Suppressor macrophage (primary cell): Measurements from ENCODE around the gene ANKRD40.

Source experiments
- DNase-seq, 4 experiments: peaks; one replicate each; pipeline ENCODE4 v3.0.0-alpha.2; 2020 to 2022

ANKRD40 gene

DNA sequence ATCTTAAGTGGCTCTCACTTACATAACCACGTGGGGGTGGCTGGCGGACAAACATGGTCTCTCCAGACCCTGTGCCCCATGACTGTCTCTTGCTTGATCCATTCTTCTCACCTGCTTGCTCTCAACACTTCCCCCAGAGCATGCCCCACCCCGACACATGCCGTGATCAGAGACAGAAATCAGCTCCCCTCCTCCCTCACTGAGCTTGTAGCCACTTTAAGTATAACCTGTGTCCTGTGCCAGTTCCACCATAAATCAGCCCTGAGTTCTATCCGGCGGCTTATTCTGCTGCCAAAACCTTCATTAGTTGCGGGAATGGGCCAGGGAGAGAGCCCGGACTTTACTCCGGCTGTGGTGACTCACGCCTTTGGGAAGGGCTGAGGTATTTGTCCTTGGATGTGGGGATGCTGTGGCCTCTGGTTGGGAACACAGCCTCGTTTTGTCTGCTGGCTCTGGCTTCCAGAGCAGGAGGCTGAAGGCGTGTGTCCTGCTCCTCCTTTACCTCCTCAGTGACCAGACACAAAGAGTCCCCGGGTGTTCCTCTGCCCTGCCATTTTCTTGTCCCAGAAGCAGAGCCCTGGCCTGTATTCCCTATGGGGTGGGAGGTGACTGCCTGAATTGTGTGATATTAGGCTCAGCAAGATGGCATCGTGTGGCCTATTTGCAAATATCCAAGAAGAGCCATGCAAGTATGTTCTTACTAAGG, 21.1 kb downstream of the ANKRD40 start:
- no peak for DNase-seq

DNA sequence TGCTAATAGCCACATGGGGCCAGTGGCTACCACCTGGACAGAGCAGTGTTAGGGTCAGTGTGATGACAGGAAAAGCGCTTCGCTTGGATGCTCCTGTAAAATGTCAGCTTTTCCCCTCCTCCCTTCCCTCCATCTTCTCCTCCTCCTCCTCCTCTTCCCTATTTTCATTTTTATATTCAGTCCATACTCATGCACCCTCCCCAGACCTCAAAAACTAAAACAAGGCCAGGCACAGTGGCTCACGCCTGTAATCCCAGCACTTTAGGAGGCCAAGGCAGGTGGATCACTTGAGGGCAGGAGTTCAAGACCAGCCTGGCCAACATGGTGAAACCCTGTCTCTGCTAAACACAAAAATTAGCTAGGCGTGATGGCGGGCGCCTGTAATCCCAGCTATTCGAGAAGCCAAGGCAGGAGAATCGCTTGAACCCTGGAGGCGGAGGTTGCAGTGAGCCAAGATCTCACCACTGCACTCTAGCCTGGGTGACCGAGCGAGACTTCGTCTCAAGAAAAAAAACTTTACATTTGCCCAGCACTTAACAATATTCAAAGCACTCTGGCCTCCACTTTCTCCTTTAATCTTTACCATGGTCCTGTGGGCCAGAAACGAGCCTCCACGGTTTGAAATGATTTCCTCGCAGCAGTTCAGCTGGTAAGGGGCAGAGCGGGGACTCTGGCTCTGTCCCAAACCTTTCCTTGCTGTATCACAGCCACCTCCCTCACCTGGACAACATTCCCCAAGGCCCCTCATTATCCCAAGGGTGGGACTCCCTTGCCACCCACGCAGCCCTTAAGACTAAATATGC, 21.8 kb downstream of the ANKRD40 start:
- no peak for DNase-seq

- DNase-seq = no peak
Observed at GRCh38 chr17:50685334-50685665, 22.4 kb downstream of the ANKRD40 start.

DNA sequence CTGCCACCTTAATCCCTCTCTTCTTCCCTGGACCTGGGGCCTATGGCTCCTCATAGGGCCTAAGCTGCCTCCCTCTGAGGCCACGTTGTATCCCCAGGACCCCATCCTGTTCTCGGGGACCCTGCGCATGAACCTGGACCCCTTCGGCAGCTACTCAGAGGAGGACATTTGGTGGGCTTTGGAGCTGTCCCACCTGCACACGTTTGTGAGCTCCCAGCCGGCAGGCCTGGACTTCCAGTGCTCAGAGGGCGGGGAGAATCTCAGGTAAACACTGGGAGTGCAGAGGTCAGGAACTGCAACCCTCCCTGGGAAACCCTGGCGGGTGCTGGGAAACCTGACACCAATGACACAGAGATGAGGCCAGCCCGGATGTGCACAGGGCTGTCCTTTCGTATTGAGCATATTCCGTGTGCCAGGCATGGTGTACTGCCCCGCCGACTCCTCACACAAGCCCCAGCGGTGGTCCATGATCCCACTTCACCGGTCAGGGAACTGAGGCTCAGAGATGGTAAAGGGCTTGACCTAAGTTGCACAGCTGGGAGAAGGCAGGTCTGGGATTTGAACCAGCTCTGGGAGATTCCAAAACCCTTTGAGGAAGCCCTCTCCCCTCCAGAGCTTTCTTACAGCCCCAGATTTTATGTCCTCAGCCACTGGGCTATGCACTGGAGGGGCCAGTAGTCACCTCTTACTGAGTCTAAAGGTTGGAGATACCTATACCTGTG, 22.9 kb downstream of the ANKRD40 start:
- no peak for DNase-seq

DNA sequence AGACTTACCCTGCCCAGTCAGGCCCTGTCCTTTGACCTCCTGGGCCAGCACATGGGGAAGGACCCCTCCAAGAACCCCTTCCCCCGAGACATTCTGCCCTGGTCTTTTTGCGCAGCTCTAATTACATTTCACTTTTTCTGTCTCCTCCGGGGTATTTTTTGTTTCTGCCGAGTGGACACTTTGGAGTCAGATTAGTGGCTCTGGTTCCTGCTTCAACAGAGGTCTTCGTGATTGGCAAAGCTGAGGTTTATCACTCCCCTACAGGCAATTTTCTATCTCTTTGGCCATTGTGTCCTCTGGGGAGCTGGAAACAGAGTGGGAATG, 23.5 kb downstream of the ANKRD40 start:
- DNase-seq = no peak

DNA sequence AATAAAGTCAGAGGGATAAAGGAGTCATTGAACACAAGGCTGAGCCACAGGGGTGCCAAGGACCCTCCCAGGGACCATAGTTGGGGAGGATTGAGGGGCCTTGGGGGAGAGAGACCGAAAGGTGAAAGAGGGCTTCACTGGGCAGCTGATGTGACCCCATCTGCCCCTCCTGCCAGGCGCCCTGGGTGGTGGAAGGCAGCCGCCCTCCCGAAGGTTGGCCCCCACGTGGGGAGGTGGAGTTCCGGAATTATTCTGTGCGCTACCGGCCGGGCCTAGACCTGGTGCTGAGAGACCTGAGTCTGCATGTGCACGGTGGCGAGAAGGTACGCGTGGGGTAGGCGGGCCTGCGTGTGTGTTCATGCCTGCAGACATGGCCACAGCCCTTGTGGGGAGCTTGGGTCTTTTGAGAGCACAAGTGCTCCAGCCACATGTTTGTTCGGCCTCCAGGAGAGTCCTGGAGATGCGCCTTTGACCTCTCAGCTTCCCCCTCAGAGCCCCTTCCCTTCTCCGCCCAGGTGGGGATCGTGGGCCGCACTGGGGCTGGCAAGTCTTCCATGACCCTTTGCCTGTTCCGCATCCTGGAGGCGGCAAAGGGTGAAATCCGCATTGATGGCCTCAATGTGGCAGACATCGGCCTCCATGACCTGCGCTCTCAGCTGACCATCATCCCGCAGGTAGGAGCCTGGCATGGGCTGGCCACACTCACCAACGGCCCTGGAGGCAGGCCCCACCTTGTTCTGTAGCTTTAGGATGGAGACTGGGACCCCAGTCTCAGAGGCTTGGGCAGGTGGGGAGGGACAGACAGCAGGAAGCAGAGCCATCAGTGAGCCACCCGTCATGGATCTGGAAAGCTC, 24.1 kb downstream of the ANKRD40 start:
- DNase-seq = no peak

- DNase-seq = no peak
Observed at GRCh38 chr17:50682938-50683337, 24.8 kb downstream of the ANKRD40 start.

GRCh38 chr17:50682441-50682840, 25.3 kb downstream of the ANKRD40 start:
- DNase-seq = no peak

GRCh38 chr17:50681263-50682200, 26.2 kb downstream of the ANKRD40 start:
- DNase-seq = peak; percentile 69 to 80 (median 80)

- DNase-seq = peak; percentile 42 to 77 (median 72)
Observed at GRCh38 chr17:50680543-50681262, 27.0 kb downstream of the ANKRD40 start.

GRCh38 chr17:50680126-50680525, 27.6 kb downstream of the ANKRD40 start:
- no peak for DNase-seq

- no peak for DNase-seq
Observed at GRCh38 chr17:50679008-50679544, 28.6 kb downstream of the ANKRD40 start.

GRCh38 chr17:50677851-50678375, 29.8 kb downstream of the ANKRD40 start:
- DNase-seq = no peak

DNA sequence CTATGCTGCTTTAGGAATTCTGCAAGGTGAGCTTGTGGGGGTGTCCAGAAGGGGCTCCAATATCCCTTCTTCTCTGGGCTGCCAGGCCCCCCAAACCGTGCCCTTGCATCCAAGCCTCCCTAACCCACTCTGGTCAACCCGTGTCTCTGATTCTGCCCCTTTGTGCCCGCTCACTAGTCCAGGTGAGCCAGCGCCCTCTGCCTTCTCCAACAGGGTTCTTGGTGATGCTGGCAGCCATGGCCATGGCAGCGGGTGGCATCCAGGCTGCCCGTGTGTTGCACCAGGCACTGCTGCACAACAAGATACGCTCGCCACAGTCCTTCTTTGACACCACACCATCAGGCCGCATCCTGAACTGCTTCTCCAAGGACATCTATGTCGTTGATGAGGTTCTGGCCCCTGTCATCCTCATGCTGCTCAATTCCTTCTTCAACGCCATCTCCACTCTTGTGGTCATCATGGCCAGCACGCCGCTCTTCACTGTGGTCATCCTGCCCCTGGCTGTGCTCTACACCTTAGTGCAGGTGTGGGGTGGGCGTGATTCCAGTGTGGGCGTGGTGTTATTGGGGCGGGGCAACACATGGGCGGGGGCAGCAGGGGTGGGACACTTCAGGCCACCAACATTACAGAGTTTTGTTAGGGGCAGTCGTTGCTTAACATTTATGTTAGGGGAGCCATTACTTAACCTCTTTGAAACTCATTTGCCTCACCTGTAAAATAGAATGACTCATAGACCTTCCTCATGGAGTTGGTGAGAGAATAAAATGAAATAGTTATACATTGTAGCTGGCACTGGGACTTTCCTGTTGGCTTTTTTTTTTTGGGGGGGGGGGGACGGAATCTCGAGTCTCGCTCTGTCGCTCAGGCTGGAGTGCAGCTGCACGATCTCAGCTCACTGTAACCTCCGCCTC, 31.4 kb downstream of the ANKRD40 start:
- DNase-seq = no peak

GRCh38 chr17:50675627-50676026, 32.1 kb downstream of the ANKRD40 start:
- DNase-seq = no peak

DNA sequence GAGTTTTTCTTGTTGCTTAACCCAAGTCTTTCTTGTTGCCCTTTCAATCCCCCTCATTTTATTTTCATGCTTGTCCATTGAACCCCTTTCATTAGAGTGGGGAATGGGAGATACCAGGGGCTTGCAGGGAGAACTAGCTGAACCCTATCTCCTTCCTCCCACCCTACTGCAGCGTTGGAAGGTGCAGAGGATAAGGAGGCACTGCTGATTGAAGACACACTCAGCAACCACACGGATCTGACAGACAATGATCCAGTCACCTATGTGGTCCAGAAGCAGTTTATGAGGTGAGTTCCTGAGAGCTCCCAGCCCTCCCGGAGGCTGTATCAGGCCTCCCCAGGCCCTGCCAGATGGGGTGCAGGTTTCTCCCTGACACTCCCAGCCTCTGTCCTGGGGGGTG, 32.5 kb downstream of the ANKRD40 start:
- DNase-seq = no peak

DNA sequence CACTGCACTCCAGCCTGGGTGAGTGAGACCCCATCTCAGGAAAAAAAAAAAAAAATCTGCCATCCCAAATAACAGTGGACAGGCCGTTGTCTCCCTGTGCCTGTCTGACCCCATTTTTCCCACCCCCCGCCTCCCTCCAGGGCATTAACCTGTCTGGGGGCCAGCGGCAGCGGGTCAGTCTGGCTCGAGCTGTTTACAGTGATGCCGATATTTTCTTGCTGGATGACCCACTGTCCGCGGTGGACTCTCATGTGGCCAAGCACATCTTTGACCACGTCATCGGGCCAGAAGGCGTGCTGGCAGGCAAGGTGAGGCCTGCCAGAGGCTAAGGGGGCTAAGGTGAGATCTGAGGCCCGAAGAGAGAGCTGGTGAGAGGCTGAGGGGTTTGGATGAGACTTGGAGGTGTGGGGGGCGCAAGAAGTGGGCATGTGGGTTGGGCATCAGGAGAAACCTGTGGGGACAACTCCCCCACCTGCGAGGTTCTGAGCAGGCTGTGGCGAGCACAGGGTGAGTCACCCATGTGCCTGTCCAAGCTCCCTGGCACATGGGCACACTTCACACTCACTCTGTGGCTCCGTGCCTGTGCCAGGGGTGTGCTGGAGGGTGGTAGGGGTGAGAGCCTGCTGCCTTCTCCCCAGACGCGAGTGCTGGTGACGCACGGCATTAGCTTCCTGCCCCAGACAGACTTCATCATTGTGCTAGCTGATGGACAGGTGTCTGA, 34.7 kb downstream of the ANKRD40 start:
- no peak for DNase-seq

GRCh38 chr17:50672071-50672470, 35.6 kb downstream of the ANKRD40 start:
- DNase-seq = no peak
